NCI-H2107 (cell line): ENCODE measurements around the gene PPOX.

Experiments
- DNase-seq: peaks from one replicate; lab custom pipeline; 2025; lab: John Stamatoyannopoulos, UW

PPOX gene

DNA sequence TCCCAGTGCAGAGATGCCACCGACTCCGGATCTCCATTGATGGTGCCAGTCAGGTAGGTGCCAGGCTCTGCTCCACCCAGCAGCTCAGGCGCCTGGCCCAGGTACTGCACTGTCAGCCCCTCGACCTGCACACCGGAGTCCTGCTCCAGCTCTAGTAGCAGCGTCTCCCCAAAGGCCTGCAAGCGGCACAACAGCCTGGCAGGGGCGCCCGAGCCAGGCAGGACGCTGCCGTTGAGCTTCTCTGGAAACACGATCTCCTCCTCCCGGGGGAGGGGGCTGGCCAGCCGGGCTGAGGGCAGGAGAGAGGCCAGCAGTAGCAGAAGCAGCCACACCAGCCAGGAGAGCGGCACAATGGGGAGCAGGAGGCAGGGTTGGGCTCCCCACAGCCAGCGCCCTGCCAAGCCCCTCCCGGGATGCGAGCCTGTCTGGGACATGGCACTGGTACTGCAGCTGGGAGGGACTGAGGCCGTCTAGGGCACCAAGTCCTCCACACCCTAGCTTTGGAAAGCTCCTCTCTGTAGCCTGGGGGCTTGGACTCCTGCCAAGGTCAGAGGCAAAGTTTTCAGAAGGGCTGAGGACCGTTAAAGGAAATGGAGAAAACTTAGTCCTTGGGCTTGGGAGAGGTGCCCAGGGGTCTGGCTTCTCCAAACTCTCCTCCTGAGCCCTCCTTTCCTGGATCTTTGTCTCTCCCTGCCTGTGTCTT lies 32.1 kb downstream of the PPOX start:
- DNase-seq: no peak

DNA sequence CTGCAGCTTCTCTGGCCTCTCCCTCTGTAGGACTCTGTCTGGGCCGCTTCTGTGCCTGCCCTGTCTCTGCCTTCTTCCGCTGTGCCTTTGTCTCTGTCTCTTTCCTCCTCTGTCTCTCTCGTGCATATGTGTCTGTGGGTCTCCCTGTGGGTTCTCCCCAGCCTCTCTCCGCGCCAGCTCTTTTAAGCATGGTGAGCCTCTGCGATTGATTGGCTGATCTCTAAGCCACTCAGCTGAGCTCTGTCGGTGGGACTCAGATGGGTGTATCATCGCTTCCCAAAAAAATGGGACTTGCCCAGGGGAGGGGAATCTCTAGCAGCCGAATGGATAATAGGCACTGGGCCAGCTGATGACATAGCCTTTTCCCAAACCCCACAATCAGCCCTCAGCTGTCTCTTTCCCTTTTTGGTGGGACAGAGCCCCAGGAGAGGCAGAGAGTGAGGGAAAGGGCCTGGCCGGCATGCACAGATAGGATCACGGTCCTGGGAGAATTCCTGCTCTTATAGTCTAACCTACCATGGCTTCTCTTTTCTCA lies 32.7 kb downstream of the PPOX start, which contains the start of gene ADAMTS4:
Gene ADAMTS4, minus strand, starts transcription at position 158 of the 535 bp plus-strand sequence. CDS start 427 bp downstream, outside the sequence.
- DNase-seq: no peak

DNA sequence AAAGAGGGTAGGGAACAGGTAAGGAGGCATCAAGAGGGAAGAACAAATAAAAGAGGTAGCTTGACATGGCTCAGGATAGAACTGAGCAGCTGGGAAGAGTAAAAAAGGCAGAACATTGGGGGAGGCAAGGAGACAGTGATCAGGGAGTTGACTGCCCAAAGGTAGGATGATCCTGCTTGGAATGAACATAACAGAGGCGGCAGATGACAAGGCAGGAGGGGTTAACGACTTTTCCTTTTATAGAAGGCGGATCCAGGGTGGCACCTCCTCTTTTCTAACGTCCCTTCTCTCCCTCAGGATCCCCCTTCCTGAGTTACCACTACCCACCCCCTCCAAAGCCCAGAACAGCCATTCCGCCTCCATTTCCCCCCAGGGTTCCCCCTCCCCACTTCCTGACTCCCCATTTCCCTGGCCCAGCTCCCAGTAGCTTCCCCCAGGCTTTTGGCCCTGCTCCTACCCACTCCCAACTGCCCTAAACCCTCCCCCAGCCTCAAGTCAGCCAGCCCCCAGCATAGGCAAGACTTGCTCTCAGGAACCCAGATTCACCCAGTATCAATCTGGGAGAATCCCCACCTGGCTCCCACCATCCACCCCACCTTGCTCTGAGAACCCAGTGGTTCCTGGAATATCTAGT lies 33.4 kb downstream of the PPOX start:
- no peak for DNase-seq

DNA sequence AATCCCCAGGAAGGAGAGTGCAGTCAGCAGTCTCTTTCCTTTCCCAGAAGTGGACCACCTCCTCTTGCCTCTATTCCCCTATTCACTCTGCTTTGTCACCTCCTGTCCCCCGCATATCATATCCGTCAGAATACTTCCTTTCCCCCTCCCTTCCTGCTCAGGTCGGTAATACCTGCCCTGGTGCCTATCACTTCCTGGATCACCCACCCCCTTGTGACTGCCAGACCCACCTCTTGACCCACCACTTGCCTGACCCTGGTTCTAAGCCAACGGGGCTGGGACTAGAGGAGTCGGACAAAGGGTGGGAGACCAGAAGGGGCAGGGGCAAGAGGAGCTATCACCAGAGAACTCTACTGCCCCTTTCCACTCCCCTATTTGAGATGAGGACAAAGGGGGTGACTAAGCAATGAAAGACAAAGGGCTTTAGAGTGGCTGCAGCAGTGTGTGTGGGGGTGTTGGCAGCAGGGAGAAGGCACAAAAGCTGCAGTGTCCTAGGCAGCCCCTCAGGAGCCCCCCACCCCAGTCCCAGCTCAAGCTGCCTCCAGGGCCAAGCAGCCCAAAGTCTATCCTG lies 34.3 kb downstream of the PPOX start:
- no peak for DNase-seq

DNA sequence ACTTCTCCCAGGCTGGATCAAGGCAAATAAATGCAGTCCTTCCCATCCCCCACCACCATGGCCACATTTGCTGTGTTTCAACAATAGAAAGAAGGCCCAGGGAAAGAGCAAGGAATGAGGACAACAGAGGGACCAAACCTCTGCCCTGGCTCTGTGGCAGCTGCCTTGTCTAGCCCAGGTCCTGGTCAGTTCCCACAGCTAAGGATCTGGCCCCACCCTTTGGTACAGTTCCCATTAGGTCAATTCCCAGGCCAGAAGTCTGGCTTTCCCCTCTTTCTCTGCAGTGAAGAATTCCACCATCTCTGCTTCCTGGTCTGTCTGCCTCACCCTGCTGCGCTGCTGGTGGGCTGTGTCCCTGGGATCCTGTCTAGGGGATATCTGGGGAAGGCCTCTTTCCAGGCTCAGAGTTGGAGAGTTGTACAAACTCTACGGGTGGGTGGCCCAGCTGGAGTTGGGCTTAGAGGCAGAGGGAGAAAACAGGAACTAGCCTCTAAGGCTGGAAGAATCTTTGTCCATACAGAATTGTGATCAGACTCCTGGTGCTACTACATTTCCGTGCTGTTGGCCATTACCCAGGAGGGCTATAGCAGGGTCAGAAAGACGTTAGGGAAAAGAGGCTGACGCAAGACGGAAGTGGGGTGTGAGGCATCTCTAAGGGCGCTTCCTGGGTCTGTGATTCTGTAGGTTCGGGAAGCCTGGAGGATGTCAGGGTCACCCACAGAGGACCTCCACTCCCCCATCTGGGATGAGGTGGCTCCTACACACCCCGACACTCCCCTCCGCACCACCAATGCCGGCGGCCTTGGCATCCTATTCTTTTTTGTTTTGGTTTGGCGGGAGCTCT lies 35.0 kb downstream of the PPOX start:
- no peak for DNase-seq

DNA sequence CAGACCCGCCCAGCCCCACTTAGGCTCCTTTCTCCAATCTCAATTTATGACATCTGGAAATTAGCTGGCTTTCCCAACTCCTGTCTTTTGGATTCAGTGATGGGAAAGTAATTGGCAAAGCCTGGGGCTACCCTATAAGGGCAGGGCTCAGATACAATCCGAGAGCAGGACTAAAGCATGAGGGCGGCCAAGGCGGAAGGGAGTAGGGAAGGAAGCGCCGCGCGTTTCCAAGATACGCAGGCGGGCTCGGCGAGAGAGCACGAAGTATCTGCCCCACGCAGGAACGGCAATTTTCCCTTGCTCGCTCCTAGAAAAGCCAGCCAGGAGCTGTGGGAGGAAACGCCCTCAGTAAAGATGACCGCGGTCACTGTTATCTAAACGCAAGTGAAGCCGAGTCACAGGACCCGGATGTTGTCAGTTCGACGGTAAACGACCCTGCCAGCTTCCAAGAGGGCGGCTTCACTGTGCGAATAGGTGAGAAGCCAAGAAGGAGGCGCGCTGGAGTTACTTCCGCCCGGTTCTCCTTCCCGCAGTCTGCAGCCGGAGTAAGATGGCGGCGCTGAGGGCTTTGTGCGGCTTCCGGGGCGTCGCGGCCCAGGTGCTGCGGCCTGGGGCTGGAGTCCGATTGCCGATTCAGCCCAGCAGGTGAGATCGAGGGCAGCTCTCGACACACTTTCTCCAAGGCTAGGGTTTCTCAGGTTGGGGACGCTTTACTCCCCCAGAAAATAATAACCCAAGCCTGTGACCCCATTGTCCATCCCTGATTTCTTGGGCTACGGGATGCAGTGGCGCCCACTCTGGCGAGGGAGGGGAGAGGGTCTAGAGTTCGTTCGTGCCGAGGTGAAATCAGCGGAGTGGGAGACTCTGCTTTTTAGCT lies 35.8 kb downstream of the PPOX start, which contains the start of gene NDUFS2:
Gene NDUFS2, plus strand, starts transcription at position 532 of the 877 bp plus-strand sequence. Its CDS starts 19 bp downstream, at position 551.
- DNase-seq: peak; percentile 99

DNA sequence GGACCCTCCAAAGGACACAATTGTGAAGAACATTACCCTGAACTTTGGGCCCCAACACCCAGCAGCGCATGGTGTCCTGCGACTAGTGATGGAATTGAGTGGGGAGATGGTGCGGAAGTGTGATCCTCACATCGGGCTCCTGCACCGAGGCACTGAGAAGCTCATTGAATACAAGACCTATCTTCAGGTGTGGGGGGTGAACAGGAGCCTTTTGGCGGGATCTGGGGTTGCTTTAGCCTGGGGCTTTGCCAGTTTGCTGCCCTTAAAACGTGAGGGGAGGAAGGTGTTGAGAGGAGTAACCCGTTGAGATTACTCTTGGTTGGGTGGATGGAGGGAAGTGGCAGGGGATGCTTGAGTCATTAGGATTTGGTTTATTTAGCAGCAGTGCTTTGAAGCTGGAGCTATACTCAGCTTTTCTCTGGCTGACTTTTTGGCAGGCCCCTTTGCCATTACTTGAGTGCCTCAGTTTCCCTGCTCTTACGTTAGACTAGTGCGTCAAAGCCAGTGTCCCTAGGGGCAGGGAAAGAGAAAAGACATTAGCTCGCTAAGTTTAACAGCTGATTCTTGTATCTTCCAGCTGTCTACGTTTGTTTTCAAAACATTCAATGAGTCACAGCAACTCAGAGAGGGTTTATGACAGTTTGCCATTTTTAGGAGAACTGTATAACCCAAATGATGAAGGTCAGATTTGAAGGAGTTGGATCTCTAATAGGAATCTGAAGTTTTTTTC lies 40.4 kb downstream of the PPOX start:
- DNase-seq: no peak

DNA sequence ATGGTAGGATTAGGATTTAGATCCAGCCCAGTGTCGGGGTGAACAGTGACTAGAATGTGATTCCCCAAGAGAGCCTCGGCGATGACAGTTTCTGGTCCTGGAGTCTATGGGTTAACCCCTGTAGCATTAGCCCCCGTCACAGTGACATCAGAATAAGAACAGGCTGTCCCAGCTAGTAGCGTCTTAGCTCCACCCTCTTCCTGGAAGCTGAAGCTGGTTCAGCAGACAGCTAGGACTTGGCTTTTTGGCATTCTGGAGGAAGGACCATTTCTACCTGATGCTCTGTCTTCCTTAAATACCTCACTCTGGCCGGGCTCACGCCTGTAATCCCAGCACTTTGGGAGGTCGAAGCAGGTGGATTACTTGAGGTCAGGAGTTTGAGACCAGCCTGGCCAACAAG lies 40.9 kb downstream of the PPOX start:
- DNase-seq: no peak

DNA sequence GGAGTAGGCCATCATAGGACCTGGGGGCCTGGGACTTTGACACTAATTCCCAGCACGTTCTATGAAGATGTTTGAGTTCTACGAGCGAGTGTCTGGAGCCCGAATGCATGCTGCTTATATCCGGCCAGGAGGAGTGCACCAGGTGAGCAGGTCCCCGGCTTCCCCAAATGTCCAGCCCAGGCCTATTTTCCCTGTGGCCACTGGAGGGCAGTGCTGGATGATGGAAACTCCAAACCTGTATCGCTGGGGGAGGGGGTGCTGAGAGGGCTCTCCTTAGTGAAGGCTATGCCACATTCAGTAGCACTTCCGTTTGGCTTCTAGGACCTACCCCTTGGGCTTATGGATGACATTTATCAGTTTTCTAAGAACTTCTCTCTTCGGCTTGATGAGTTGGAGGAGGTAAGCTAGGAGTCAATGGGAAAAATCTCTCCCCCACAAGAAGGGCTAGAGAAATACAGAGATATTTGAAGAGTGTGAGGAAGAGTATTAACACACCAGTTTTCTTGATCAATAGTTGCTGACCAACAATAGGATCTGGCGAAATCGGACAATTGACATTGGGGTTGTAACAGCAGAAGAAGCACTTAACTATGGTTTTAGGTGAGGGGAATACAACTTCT lies 43.7 kb downstream of the PPOX start:
- peak; percentile 82 for DNase-seq

DNA sequence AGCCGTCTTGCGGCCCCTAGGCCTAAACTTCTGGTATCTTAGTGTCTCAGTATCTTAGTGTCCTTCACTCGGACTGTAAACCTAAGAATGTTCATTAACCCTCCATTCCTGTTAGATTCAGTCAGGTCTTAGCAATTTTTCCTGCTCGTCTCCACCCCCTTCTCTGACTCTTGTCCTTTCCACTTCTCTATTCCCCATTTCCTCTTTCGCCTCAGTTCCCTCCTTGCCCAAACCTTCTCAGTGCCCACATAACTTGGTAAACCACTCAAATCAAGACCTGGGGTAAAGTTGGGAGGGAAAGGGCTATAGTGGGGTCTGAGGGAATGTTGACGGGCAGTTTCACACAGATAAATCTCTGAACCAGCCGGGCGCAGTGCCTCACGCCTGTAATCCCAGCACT lies 48.1 kb downstream of the PPOX start:
- DNase-seq: no peak

DNA sequence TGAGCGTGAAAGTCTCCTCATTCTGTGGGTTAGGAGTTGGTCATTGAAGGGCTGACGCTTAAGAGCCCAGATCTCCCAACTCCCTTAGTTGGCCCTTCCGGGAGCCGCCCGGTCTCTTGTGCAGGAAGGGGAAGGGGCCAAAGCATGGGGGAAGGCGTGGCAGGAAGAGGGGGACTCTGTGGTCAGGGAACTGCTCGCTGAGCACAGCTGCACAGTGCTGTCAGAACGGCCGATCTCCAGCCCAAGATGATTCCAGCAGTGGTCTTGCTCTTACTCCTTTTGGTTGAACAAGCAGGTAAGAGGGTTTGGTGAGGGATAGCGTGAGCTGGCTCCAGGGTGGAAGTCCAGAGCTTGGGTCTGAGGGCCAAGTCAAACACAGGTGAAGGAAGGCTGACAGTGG lies 48.9 kb downstream of the PPOX start, which contains the start of gene FCER1G:
Gene FCER1G, plus strand, starts transcription at position 220 of the 400 bp plus-strand sequence. Its CDS starts 27 bp downstream, at position 247.
- DNase-seq: no peak

DNA sequence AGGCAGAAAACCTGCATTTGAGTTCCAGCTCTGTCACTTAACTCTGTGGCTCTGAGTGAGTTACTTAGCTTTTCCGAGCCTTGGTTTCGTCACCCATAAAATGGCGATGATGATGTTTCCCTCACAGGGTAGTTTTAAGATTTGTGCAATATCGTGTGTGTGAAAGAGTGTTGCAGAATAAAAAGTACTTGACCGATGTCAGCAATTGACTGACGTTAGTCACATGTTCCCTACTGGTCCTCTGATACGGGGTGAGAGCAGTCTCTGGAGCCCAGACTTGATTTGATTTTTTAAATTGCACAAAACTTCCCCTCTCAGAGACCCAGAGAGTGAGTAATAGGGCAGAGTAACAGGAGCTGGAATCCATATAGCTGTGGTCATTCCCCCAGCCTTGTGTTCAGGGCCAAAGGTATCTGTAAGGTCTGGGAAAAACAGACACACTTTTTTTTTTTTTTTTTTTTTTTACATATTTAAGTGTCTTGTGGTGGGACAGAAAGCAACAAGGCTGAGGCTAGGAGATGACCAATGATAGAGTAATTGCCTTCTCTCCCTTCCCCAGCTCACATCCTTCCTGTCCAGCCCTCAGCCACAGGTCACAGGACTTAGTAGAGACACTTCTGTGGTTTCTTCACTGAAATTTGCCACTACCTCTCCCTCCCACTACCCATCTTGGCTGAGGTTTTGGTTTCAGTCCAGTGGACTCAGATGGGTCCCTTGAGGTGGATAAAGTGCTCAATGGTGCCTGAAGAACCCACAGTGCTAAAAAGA lies 50.9 kb downstream of the PPOX start:
- DNase-seq: no peak

DNA sequence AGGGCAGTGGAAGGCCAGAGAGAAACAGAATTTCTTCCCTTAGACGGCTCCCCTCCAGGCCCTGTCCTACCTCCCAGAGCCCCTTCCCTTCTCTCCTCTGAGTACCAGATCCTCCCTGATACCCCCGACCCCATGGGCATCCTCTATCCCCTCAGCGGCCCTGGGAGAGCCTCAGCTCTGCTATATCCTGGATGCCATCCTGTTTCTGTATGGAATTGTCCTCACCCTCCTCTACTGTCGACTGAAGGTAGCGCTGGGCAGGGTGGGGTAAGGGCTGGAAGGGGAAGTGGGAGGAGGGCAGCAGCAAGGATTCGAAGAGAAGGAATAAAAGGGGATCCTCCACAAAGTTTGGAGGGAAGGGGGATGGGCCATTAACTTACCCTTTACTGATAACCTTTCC lies 51.6 kb downstream of the PPOX start:
- no peak for DNase-seq

DNA sequence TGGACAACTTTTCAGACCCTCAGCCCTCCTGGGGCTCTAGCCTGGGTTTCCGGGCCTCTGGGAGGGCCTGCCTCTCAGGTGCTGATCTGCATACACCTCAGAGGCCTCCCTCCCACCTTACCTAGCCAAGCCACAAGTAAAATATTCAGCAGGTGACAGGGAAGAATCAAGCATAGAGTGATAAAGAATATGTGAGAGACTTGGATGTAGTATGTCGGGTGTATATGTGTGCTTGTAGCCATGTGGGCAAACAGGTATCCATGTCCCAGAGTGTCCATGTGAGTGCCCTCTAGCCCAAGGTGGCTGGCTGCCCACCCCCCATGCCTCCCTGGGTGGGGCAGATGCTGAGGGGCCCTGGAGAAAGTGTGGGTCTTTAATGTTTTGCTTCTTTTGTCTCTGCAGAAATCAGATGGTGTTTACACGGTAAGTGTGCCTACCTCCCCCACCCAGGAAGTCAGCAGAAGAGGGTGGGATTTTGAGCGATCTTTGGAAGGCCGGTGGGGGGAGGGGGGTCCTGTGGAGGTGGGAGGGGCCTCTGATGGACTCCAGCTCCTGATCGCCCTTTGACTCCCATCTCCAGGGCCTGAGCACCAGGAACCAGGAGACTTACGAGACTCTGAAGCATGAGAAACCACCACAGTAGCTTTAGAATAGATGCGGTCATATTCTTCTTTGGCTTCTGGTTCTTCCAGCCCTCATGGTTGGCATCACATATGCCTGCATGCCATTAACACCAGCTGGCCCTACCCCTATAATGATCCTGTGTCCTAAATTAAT lies 52.3 kb downstream of the PPOX start:
- DNase-seq: no peak

DNA sequence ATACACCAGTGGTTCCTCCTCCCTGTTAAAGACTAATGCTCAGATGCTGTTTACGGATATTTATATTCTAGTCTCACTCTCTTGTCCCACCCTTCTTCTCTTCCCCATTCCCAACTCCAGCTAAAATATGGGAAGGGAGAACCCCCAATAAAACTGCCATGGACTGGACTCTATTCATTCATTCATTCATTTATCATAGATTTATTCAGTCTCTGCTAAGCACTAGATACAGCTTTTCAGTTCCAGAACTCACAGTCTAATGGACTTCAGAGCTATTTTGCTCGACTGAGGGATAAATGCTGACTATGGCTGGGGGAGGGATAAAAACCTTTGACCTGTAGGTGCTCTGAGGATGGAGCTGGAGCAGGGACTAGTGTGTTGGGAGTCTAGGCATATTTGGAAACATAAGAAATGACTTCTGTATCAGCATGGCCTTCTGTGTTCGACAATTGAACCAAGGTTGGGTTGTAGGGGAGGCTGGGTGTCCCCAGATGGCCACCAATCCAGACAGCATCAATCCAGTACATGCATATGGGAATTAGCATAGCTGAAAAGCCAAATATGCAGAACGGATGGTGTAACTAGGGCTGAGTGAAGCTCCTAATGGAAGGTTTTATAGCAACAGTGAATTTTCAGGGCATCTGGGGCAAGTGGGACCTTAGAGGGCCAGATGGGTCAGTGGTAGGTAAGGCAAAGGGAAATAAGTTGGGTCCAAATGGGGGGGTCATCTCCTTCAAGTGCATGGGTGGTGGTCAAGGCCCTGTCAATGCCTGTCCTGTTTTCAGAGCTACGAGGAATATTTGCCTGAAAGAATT lies 53.1 kb downstream of the PPOX start:
- no peak for DNase-seq

DNA sequence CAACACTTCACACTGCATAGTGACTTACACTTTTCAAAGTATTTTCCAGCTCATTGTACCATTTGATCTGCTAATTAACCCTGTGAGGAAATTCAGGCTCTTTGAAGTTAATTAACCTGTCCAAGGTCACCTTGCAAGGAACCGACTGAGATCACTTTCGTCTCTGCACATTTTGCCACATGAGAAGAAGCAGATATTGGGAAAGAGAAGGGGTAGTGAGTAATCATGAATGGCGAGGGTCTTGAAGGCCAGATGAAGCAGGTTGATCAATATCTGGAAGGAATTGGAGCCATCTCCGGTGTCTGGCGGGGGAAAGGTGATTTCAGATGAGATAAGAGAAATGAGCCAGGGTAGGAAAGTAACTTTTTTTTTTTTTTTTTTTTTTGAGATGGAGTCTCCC lies 53.8 kb downstream of the PPOX start:
- DNase-seq: no peak
